A549 treated with GW870086 at 1 μM for 4 hours (cell line): Measurements from ENCODE around the gene NEB. TPM values are rescaled to one million over a fixed set of nuclear protein-coding genes. Genes with fewer than 3 reads are reported as not detected.

Experiments
- total RNA-seq: library from RNA; stranded (reverse); fragments of 200-300 nt; extraction: Qiagen RNA extraction; gene quantifications from 5 replicates; pipeline ENCODE4 v1.2.3, GENCODE V29; 2022; ENCODE audit warnings: low read depth

NEB gene, protein sequence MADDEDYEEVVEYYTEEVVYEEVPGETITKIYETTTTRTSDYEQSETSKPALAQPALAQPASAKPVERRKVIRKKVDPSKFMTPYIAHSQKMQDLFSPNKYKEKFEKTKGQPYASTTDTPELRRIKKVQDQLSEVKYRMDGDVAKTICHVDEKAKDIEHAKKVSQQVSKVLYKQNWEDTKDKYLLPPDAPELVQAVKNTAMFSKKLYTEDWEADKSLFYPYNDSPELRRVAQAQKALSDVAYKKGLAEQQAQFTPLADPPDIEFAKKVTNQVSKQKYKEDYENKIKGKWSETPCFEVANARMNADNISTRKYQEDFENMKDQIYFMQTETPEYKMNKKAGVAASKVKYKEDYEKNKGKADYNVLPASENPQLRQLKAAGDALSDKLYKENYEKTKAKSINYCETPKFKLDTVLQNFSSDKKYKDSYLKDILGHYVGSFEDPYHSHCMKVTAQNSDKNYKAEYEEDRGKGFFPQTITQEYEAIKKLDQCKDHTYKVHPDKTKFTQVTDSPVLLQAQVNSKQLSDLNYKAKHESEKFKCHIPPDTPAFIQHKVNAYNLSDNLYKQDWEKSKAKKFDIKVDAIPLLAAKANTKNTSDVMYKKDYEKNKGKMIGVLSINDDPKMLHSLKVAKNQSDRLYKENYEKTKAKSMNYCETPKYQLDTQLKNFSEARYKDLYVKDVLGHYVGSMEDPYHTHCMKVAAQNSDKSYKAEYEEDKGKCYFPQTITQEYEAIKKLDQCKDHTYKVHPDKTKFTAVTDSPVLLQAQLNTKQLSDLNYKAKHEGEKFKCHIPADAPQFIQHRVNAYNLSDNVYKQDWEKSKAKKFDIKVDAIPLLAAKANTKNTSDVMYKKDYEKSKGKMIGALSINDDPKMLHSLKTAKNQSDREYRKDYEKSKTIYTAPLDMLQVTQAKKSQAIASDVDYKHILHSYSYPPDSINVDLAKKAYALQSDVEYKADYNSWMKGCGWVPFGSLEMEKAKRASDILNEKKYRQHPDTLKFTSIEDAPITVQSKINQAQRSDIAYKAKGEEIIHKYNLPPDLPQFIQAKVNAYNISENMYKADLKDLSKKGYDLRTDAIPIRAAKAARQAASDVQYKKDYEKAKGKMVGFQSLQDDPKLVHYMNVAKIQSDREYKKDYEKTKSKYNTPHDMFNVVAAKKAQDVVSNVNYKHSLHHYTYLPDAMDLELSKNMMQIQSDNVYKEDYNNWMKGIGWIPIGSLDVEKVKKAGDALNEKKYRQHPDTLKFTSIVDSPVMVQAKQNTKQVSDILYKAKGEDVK (N-terminal part only)
- 0.21 to 0.94 TPM (median 0.24 TPM) in 5 replicates for total RNA-seq

DNA sequence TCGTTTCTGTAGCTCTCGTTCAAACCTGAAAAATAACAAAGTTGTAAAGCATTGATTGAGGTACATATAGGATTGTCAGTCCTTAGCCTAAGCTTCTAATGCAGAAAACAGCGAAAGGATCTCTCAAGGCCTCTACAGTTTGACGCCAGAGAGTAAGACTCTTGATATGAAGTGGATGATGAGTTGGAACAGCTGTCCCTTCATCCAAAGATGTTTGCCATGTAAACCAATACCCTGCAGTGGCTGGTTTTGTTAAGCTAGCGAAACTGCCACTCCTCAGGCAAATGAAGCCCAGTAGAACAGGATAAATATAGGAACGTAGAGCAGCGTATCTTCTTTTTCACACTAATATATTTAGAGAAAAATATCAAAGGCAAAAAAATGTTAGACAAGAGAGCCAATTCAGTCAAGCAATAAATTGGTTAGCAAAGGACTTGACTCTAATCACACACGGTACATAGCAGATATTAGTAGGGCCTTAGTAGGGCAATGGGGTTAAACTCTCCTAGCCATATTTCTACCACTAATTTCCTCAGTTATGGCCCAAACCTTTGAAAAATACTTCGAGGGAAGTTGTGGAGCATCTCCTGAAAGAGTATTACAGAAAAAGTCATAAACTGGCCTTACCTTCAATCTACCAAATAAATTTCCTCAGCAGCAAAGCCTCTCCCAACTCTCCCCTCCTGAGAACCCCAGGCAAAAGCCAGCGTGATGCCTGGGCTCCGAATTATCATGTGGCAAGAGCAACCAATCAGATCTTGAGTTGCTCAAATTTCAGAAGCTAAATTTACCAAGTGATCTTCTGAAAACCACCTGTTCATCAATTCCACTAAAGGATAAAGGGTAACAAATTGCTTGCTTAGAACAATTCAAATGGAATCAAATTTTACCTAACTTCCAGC is at the start of gene NEB:
Gene NEB (minus strand): TSS at position 706 of the 902 bp plus-strand sequence. CDS start 1,320 bp downstream, outside the sequence.

Other genes with a start within 250 kb of the NEB start
- gene ARL5A, start 93.9 kb upstream of the NEB start, total RNA-seq = 19.2 to 28.3 TPM (median 24.2 TPM) in 5 replicates